GM06990 (cell line): ENCODE results near the gene GMPPA.
A peak's percentile ranks its signal among the peaks of the same experiment; 100 is the strongest.

Source experiments
- DNase-seq: peaks from one replicate; pipeline ENCODE4 v3.0.0-alpha.2; 2011; ENCODE audit not compliant: insufficient read length; ENCODE audit errors: extremely low read depth
- H3K27me3 ChIP-seq: replicated peaks from 2 replicates; pipeline ENCODE4 v1.6.0; 2011; ENCODE audit warnings: low read length; ENCODE audit not compliant: control insufficient read depth, insufficient read depth
- H3K36me3 ChIP-seq: 2 replicates; pipeline ENCODE4 v1.5.1; 2011; ENCODE audit warnings: low read length; ENCODE audit not compliant: control insufficient read depth, insufficient read depth
- H3K4me3 ChIP-seq: replicated peaks from 2 replicates; pipeline ENCODE4 v1.5.1; 2011; ENCODE audit warnings: low read depth, mild to moderate bottlenecking, control low read depth, low read length
- TF ChIP-seq, protein P1 (sequence below): IDR thresholded peaks from 2 replicates; pipeline ENCODE4 v1.5.1; 2011; ENCODE audit warnings: low read length, control low read depth, mild to moderate bottlenecking, inconsistent platforms; ENCODE audit not compliant: insufficient read depth, poor library complexity, severe bottlenecking

Gene GMPPA

DNA sequence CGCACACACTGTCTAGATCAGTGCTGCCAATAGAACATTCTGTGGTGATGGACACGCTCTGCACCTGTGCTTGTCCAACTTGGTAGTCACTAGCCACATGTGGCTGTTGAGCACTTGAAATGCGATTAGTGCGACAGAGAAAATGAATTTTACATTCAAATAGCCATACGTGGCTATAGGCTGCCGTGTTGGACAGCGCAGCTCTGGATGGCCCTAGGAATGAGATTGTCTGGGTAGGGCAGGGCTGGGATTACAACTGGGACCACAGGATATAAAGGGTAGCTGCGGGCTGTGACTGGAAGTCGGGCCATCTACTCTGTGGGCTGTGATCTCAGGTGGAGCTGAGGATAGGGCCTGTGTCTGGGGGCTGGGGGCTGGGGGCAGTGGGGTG, 20.8 kb downstream of the GMPPA start:
- H3K4me3 ChIP-seq = no peak overlapping the region
- H3K36me3 ChIP-seq = no peaks in the 10 kb centered on the region
- peaks cover 3% of the 10 kb centered on the region for H3K27me3 ChIP-seq
- TF ChIP-seq, protein P1, sequence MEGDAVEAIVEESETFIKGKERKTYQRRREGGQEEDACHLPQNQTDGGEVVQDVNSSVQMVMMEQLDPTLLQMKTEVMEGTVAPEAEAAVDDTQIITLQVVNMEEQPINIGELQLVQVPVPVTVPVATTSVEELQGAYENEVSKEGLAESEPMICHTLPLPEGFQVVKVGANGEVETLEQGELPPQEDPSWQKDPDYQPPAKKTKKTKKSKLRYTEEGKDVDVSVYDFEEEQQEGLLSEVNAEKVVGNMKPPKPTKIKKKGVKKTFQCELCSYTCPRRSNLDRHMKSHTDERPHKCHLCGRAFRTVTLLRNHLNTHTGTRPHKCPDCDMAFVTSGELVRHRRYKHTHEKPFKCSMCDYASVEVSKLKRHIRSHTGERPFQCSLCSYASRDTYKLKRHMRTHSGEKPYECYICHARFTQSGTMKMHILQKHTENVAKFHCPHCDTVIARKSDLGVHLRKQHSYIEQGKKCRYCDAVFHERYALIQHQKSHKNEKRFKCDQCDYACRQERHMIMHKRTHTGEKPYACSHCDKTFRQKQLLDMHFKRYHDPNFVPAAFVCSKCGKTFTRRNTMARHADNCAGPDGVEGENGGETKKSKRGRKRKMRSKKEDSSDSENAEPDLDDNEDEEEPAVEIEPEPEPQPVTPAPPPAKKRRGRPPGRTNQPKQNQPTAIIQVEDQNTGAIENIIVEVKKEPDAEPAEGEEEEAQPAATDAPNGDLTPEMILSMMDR = no peak
- no peak for DNase-seq

DNA sequence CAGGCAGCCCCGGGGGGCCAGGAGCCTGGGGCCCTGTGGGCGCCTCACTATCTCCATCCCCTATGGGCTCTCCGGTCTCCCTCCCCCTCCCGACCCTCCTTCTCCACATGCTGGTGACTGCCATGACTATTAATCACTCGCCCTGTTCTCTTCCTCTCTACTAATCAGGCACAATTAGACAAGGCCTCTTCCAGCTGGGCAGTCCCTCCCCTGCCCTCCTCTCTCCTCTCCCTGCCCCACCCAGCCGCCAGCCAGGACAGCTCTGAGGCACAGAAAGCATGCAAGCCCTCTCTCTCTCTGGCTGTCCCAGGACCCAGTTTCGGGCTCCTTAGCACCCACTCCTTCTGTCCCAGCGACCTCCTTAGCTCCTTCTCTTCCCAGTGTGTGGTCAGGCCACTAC, 21.4 kb downstream of the GMPPA start:
- Histone ChIP-seq H3K36me3 (no peaks in the 10 kb centered on the region), H3K27me3 (peaks cover 3% of the 10 kb centered on the region), H3K4me3 (no peak overlapping the region)
- TF ChIP-seq, protein P1 = no peak
- DNase-seq = no peak

DNA sequence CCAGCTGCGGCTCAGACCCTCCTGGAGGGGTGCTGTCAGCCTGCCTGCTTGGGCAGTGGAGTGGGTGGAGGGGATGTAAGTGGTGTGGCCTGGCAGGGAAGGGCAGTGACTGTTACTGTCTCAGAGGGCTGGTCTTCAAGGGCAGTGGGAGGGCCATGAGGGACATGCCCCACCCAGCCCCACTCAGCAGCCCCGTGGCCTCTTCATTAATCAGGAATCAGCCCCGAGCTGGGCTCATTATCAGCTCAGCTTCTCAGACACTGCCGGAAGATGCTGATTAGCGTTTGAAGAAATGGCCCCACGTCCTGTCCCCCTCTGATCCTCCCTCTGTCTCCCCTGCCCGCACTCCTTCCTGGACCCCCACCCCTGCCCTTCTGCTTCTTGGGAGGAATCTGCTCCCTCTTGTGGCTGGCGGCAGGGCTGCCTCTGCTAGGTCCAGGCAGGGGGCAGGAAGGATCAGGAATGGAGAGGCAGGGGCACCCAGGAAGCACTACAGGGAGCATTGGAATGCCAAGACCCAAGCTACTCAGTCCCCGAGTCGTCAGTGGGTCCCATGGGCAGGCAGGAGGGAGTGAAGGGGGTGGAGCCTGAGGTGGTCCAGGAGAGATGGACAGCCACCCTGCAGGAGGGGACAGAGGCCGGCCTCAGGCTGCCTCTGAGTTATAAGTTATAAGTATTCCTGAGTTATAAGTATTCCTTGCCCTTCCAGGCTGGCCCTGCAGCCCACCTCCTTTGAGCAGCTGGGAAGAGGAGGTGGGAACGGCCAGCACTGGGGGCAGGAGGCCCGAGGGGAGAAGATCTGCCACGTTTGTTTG, 22.6 kb downstream of the GMPPA start:
- H3K4me3 ChIP-seq = no peak overlapping the region
- TF ChIP-seq, protein P1 = peak; percentile 45
- DNase-seq = no peak
- H3K27me3 ChIP-seq = peaks cover 1% of the 10 kb centered on the region
- H3K36me3 ChIP-seq = no peaks in the 10 kb centered on the region

DNA sequence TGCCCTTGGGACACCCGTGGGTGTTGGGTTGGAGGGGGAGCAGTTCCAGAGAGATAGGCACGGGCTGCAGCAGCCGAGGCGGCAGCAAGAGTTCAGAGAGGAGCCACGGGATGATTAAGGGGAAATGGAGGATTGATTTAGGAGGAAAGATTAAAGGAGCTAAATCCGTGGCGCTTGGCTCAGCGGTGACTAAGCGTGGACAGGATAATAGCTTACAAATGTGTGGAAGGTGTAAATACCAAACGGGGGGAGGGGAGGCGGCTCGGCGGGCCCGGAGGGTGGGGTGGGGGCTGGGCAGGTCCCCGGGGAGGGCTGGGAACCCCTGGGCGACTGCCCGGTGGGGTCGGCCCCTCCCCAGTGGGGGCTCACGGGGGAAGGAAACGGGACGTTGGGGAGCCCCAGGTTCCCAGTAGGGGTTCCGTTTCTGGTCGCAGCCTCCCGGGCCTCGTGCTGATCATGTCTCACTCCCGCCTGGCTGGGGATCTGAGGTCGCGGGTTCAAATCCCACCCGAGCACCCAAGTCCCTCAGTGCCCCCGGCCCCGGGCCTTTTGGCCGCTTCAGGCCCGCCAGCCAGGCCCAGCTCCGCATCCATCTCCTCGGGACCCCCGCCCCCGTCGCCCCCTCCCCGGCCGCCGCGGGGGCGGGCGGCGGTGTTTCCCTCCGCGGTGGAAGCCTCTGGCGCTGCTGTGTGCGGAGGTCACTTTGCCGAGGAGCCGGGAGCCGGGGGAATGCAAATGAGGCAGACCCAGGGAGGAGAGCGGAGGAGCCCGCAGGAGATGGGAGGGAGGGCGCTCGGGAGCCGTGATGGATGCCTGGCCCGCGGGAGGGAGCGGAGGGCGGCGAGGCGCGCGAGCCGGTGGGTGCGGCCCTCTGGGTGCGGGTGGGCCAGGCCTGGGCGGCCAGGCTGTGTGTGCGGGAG, 23.7 kb downstream of the GMPPA start:
- H3K36me3 ChIP-seq = no peaks in the 10 kb centered on the region
- no peak overlapping the region for H3K4me3 ChIP-seq
- no peak for DNase-seq
- H3K27me3 ChIP-seq = peaks cover 8% of the 10 kb centered on the region
- TF ChIP-seq, protein P1 = no peak

DNA sequence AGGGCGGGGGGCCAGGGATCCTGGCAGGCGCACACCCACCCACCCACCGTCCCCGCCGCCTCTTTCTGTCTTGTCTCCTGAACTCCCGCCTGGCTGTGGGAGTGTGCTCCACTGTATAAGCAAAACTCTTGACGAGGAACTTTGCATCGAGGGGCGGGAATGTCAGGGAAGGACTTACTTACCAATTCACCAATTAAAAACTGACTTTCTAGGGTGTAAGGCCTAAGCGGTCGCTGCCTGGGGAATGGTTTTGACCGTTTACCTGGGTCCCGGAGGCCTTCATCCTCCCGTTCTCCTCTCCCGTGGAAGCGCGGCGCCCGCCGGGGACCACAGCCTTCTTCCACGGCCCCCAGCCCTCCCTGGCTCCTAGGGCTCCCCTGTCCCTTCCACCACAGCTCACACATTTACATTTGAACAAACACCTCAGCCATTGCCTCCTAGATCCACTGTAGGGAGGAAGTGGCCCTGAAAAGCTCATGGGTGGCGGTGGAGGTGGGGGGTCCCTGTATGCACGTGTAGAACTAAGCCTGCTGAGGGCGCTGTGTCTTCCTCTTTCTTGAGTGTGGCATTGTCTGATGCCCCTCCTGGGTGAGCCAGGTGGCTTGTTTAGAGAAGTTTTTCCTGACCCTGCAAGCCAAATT, 24.5 kb downstream of the GMPPA start:
- no peaks in the 10 kb centered on the region for H3K36me3 ChIP-seq
- no peak for DNase-seq
- no peak overlapping the region for H3K4me3 ChIP-seq
- peaks cover 8% of the 10 kb centered on the region for H3K27me3 ChIP-seq
- TF ChIP-seq, protein P1 = no peak
